ENCODE results near the gene CENPO.

DNA sequence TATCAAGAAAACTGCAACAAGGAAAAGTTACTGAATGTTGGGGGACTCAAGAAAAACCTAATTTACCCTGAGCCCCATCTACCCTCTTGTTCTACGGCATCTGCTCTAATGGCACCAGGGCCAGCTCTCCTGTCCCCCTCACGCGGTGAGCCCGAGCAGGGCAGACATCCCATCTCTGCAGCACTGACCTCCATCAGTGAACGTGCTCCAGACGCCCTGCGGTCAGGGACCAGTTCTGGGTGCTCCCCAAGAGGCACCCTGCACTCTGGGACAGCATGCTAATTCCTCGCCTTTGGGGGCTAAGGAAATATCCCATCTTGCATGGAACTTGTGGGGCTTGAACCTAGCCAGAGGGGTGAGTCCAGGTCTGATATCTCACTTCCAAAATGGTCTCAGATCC lies 43.0 kb downstream of the CENPO start:
- no peak for TF ChIP-seq POLR2A (IDR thresholded peaks at IDR 0.05; ENCODE audit: low read length)
- no peak for TF ChIP-seq CTCF (IDR thresholded peaks at IDR 0.05)
- no peak for TF ChIP-seq MAX (IDR thresholded peaks at IDR 0.05)
- TF ChIP-seq SMC3 (IDR thresholded peaks at IDR 0.05): no peak
- no peak for TF ChIP-seq MYC (IDR thresholded peaks at IDR 0.05; ENCODE audit: borderline replicate concordance, low read length)
